Epithelial cell of proximal tubule (primary cell): ENCODE results near the gene C1QTNF1. TPM values are rescaled to one million over a fixed set of nuclear protein-coding genes. Genes with fewer than 3 reads are reported as not detected.
A peak's percentile ranks its signal among the peaks of the same experiment; 100 is the strongest.
"Not testable (repeated sequence)": the region's sequence is repeated elsewhere in the genome, so short reads cannot be mapped to it uniquely, and the experiment has no call there.

Experiments
- DNase-seq: peaks from one replicate; pipeline ENCODE4 v3.0.0-alpha.2; 2011; ENCODE audit warnings: low read depth
- H3K4me3 ChIP-seq: 2 replicates; pipeline ENCODE4 v1.5.1; 2011; ENCODE audit warnings: low read depth, mild to moderate bottlenecking, low read length
- CTCF ChIP-seq: conservative IDR thresholded peaks from 2 replicates; pipeline ENCODE4 v1.5.1; 2012; ENCODE audit warnings: low read depth, mild to moderate bottlenecking, low read length
- total RNA-seq: library from RNA; depleted of rRNA; stranded (reverse); fragments of >200 nt; gene quantifications from 2 replicates; pipeline ENCODE4 v1.2.3, GENCODE V29; 2015

C1QTNF1 gene
- total RNA-seq, 1 donor from 2014 or later = 2.1 TPM

- no peak for DNase-seq
- TF ChIP-seq CTCF = no peak
- H3K4me3 ChIP-seq = no peak overlapping the region
Observed at GRCh38 chr17:79017546-79018369, 6.2 kb upstream of the C1QTNF1 start.

GRCh38 chr17:79018370-79018695 is 5.6 kb upstream of the C1QTNF1 start:
- H3K4me3 ChIP-seq = no peak overlapping the region
- DNase-seq = no peak
- no peak for TF ChIP-seq CTCF

- H3K4me3 ChIP-seq = no peak overlapping the region
- DNase-seq = no peak
- no peak for TF ChIP-seq CTCF
Observed at GRCh38 chr17:79019261-79019631, 4.7 kb upstream of the C1QTNF1 start.

- DNase-seq = no peak
- H3K4me3 ChIP-seq = no peak overlapping the region
- peak; percentile 82 for TF ChIP-seq CTCF
Observed at GRCh38 chr17:79019632-79020584, 4.1 kb upstream of the C1QTNF1 start.

- TF ChIP-seq CTCF = no peak
- H3K4me3 ChIP-seq = no peak overlapping the region
- no peak for DNase-seq
Observed at GRCh38 chr17:79020631-79021301, 3.2 kb upstream of the C1QTNF1 start.

DNA sequence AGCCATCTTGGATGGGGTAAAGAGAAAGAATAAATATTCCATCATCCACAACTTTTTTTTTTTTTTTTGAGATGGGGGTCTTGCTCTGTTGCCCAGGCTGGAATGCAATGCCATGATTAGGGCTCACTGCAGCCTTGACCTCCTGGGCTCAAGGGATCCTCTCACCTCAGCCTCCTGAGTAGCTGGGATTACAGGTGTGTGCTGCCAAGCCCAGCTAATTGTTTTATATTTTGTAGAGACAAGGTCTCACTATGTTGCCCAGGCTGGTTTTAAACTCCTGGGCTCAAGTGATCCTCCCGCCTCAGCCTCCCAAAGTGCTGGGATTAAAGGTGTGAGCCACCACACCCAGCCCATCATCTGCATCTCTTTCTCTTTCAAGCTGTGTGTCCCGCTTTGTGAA is 2.0 kb upstream of the C1QTNF1 start:
- not testable (repeated sequence) for H3K4me3 ChIP-seq, DNase-seq

- TF ChIP-seq CTCF = no peak
- no peak overlapping the region for H3K4me3 ChIP-seq
- DNase-seq = no peak
Observed at GRCh38 chr17:79022507-79022991, 1.4 kb upstream of the C1QTNF1 start.
